SK-N-DZ (cell line): ENCODE measurements around the gene PRKX.
"Not testable (repeated sequence)": the region's sequence is repeated elsewhere in the genome, so short reads cannot be mapped to it uniquely, and the experiment has no call there.

ENCODE experiments used
- DNase-seq: peaks from one replicate; pipeline ENCODE4 v3.0.0-alpha.2; 2015; ENCODE audit warnings: low spot score
- small RNA-seq, 2 experiments: library from RNA; depleted of rRNA; stranded (forward); fragments of <200 nt; gene quantifications; one replicate each; pipeline ENCODE3, GENCODE V24; 2014

Gene PRKX

GRCh38 chrX:3577551-3577950 is 135.9 kb downstream of the PRKX start:
- no peak for DNase-seq

- no peak for DNase-seq
These were observed 136.5 kb downstream of the PRKX start for GRCh38 chrX:3576886-3577501.

GRCh38 chrX:3567686-3568085 is 145.8 kb downstream of the PRKX start:
- no peak for DNase-seq

DNA sequence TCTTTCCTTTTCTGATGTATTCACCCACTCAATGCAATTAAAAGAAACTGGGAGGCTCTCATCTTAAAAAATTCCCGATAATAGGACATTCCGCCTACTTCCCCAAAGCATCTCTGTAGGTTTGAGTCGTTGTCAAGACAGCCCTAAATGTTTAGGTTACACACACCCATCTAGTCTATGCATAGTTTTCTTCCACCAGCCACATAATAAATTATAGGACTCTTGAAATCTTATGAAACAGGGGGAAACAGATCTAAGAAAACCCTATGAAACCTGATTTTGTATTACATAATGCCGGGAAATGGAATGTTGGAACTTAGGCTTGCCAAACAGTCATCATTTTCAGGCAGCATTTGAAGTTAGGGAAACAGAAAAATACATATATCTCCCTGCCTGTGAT is 150.0 kb downstream of the PRKX start:
- no peak for DNase-seq

- DNase-seq, result not testable (repeated sequence)
These were observed 153.4 kb downstream of the PRKX start for GRCh38 chrX:3560010-3560409.

Small RNA genes within 50 kb of the gene (small RNA-seq; reads per million reads assigned to genes)
- gene RF00019, result 0 reads per million in 2 experiments
- gene RNU6-114P, result 0 reads per million in 2 experiments
